ENCODE measurements around the gene ANTKMT.

ANTKMT gene

DNA sequence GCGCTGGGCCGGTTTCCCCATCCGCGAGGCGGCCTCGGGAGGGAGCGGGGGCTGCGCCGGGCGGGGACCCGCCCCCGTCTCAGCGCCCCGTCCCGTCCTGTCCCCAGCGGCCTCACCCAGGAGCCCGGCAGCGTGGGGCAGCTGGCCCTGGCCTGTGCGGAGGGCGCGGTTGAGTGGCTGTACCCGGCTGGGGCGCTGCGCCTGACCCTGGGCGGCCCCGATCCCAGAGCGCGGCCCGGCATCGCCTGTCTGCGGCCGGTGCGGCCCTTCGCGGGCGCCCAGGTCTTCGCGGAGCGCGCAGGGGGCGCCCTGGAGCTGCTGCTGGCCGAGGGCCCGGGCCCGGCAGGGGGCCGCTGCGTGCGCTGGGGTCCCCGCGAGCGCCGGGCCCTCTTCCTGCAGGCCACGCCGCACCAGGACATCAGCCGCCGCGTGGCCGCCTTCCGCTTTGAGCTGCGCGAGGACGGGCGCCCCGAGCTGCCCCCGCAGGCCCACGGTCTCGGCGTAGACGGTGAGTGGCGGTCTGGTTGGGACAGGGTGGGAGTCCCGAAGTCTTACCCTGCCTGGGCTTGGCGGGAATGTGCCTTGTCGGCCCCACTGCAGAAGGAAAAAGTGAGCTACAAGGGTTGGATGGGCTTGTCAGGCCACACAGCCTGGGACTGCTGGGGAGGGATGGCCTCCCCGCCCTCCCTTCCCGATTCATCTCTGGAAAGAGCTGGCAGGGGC is 5.3 kb upstream of the ANTKMT start:
- DNase-seq: no peak

DNA sequence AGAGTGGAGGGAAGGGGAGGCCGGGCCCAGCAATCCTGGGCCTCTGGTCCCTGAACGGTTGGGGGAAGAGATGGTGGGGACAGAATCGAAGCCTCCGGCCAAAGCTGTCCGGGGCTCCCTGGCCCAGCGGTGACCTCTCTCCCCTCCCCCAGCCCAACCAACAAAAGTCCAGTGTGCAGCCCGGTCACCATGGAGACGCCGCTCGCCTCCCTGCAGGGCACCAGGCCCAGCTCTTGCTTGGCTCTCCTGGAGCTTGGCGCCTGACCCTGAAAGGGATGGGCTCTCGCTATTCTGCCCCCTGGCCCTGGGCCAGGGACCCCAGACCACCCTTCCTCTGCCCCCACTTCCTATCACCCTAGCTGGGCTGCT is 4.8 kb upstream of the ANTKMT start:
- no peak for DNase-seq

DNA sequence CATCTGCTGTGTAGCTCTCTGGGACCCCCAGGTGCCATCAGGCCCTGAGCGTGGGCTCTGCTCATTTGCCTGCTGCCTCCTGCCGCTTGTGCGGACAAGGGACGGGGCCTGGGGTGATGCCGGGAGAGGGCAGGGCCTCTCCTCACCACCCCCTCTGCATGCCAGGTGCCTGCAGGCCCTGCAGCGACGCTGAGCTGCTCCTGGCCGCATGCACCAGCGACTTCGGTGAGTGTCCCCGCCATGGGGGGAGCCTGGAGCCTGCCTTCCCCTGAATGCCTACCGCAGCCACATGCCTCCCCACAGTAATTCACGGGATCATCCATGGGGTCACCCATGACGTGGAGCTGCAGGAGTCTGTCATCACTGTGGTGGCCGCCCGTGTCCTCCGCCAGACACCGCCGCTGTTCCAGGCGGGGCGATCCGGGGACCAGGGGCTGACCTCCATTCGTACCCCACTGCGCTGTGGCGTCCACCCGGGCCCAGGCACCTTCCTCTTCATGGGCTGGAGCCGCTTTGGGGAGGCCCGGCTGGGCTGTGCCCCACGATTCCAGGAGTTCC is 4.1 kb upstream of the ANTKMT start:
- no peak for DNase-seq

DNA sequence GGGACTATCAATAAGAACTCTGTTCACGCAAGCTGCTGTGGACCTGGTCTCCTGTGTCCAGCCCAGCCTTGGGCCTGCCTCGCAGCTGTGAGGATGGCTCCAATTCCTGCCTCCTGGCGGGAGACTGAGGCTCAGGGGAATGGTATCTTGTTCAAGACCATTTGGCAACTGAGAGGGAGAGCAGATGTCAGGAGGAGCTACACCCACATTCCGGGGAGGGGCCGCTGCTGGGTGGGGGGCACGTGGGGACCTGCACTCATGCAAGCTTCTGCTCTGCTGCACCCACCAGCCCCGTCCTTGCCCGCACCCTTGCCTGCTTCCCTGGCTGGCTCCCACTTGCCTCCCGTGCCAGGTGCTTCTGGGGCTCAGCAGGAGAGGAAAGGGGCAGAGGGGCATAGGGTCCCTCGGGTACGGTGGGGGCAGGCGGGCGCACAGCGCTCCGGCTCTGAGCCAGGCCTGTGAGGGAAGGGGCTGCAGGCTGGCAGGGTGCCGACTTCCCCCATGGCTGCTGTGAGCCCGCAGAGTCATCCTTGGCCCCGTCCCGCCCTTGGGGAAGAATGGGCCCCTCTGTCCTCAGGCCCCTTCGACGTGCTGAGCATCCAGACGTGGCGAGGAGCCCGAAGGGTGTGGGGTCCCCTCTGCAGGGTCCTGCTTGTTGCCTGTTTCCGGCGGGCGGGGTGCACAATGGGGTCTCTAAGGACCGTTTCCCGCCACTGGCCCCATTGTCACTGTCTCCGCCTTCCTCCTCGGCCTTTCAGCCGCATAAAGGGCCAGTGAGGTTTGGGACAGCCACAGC is 3.3 kb upstream of the ANTKMT start:
- DNase-seq: no peak

DNA sequence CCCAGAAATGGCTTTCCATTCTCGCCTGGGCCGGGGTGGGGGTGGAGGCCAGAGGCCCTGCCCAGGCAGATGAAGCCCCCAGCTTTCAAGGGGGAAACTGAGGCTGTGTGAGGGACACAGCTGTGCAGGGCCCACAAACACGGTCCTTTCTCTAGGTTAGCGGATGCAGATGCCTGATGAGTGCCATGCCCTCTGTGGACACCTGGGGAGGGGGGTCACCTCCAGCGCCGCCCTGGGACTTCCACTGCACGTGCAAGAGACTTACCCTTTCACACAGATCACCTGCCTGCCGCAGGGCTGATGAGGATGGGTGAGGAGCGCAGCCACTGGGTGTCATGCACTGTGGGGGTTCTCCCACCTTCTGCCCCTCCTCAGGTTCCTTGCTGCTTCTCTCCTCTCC is 2.6 kb upstream of the ANTKMT start:
- DNase-seq: no peak

DNA sequence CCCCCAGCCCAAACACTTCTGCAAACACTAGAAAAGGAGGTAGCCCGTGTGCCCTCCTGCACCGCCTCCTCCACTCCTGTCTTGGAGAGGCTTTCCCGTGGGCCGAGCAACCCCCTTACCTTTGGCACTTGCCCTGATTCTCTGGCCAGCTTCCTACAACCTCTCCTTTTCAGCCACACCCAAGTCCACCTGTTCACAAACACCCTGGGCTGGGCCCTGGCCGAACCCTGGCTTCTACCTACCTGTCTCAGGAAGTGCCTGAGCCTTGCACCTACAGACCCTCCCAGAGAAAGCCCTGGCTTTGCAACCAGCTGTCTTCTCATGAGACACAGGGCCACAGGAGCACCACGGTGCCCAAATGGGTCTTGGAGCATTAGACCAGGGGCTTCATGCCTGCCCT is 2.0 kb upstream of the ANTKMT start:
- DNase-seq: no peak

DNA sequence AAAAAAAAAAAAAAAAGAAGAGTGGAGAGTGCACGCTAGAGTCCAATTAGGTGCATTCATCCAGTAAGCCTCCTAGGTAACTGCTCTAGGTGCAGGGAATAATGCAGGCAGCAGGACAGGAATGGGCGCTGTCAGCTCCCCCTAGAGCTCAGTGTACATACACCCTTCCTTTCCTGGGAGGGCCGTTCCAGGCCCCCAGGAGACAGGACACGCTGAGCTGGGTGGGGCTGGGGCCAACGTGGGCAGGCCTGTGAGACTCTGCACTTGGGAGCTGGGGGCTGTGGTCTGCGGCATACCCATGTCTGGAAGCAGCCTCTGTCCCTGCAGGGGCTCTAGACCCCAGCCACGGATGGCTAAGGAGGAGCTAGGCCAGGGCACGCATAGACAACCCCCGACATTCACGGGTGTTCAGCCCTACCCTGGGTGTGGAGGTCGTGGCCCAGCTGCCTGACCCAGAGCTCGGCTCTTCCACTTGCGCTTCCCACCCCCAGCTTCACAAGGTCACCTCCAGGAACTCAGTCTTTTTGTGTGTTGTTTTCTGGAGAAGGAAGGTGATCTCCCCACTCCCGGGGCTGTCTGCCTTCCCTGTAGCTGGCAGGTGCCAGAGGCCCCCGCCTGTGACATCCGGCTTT is 1.0 kb upstream of the ANTKMT start:
- DNase-seq: no peak

DNA sequence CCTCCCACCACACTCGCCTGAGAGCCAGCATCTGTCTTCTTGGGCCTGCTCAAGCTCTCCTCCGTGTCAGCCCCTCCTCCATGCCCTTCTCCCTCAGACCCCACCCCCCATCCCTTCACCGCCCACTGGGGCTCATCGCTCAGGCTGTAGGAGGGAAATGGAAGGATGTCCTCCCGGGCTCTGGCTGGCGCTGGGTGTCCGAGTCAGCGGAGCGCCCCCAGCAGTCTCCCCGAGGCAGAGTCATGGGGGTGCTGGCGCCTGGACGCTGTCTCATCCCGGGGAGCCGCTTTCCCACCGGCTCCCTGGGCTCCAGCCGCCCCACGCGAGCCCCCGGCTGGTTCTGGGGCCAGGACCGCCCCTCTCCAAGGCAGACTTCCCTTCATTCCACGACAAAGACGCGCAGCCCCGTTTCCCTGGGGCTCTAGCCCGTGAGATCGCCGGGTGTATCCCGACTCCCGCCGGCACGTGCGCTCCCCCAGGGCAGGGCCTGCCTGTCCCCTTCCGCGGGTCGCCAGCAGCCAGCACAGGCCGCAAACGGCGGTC is 428 bp upstream of the ANTKMT start:
- no peak for DNase-seq

DNA sequence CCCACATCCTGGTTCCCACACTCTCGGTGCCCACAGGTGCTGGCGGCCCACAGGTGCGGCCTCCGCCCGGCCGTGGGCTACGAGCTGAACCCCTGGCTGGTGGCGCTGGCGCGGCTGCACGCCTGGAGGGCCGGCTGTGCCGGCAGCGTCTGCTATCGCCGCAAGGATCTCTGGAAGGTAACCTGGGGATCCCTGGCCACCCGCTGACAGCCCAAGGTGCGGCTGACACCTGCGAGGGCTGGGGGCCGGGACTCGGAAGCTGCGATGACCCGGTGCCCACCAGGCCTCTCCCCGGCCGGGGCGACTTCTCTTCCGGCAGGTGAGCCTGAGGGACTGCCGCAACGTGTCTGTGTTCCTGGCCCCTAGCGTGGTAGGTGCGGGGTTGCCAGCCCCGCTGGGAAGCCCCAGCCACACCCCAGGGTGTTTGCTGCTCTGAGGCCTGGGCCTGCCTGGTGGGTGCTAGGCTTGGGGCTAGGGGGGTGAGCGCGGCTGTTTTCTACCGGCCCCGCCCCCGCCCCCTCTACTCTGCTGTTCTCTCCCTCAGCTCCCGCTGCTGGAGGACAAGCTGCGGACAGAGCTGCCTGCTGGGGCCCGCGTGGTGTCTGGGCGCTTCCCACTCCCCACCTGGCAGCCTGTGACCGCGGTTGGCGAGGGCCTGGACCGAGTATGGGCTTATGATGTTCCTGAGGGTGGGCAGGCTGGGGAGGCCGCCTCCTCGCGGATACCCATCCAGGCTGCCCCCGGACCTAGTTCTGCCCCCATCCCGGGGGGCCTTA is 1.0 kb downstream of the ANTKMT start:
- DNase-seq: no peak

DNA sequence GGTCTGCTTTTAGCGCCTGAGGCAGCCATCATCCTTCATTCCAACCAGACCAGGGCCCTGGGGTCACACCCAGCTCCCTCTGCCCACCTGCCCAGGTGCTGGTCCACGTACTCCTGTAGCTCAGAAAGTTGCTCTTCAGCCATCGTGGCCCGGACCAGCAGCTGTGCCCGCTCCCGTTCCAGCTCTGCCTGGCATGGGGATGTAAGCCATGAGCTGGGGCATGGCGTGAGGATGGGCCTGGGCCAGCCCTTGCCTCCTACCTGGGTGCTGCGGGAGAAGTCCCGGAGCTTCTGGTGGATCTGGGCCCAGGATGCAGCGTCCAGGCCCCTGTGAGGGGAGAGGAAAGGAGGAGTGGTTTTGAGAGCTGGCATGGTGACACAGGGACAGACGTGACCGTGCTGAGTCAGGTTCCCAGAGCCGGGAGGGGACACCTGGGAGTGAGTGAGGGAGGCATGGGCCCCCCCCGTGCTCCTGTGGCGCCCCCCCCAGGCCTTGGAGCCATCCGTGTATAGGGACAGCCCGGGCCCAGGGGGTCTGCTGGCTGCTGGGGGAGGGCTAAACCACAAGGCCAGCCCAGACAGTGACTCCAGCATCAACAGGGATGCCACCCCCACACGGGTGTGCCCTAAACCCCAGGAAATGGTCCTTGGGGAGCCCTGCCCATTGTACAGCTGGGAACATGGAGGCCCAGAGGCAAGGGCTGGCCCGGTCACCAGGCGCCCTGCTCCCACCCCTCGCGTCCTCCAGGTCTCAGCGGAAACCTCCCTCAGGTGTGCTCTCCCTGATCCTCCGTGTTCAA is 2.1 kb downstream of the ANTKMT start:
- no peak for DNase-seq

DNA sequence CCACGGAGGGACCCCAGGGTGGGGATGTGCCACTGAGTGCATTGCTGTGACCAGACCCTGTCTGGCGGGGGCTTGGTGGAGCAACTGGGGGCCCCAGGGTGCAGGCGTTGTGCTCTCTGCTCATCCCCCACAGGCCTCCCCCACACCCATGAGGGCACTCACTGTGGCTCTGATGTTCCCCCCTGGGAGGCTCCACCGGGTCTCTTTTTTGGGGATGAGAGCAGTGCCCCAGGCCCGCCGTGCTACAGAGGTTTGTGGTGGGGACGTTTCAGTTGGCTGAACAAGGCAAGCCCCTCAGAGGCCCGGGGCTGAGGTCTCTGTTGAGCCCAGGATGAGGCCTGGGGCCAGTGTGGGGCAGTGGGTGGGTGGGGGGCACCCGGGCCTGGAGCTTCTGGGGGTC is 2.7 kb downstream of the ANTKMT start:
- no peak for DNase-seq

DNA sequence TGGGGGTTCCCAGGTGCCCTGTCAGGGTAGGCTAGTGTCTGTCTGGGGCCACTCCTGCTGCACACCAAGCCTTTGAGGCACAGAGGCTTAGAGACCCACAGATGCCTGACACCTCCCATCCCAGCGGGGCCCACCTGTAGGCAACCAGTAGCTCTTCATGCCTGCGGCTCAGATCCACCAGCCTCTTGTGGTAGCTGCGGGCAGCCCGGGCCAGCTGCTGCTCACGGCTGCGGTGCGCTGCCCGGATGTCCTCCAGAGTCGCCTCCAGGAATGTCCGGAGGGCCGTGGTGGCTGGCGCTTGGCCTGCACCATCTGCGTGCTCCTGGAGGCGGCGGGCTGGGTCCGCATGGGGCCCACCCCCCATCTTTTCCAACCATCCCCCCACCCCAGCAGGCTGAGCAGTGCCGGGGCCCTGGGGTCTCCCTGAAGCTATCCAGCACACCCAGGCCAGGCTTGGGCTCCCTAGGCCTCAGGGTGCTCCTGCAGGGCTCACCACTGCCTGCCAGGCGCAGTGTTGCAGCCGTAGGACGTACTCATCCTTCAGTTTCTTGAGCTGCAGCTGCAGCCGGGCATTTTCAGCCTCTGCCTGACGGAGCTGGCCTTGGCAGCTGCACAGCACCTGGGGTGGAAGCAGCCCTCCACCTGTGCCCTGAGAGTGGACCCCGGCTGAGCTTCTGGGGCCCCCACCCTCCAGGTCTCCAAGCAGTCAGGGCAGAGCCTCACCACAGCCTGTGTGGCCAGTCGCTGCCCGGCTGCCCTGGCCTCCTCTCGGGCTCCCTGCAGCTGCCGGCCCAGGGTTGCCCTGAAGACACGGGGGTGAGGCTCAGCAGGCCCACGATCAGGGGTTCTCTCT is 3.5 kb downstream of the ANTKMT start:
- no peak for DNase-seq

DNA sequence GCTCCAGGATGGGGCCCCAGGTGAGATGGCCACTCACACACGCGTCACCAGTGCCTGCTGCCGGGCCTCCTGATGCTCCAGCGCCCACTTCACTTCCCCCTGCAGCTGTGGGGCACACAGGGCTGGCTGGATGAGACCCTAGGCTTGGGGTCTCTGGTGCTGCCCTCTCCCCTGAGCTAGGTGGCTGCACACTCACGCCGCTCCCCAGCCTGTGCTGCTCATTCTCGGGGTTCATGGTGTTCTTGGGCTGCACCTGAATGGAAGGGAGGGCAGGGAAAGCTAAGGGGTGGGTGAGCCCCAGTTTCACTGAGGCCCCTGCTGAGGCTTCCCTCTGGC is 4.1 kb downstream of the ANTKMT start:
- DNase-seq: no peak

DNA sequence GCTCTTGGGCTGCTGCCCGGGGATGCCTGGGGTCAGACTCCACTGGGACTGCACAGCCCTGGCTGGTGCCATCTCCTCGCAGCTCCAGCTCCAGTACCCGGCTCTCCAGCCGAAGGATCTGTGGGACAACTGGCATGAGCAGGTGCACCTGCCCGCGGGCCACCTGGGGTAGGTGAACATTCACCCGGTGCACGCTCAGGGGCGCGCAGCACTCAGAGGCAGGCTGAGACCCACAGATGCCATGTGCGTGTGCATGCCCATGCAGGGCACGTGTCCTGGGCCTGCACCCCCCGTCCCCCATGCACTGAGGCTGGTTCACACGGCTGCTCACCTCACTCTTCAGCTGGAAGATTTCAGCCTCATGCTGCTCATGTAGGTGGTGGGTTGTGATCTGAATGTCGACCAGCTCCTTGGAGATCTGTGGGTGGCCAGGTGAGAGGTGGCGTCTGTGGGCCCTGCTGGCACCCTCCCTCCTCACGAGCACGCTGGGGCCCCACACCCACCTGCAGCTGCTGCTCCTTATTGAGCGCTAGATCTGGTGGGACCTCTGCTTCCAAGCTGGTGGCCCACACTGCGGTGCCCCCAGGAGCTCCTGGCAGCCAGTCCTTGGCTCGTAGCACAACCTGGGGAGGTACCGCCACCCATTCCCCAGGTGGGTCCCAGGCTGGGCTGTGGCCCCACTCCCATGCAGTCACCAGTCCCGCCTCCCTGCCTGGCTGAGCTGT is 4.7 kb downstream of the ANTKMT start:
- DNase-seq: no peak

DNA sequence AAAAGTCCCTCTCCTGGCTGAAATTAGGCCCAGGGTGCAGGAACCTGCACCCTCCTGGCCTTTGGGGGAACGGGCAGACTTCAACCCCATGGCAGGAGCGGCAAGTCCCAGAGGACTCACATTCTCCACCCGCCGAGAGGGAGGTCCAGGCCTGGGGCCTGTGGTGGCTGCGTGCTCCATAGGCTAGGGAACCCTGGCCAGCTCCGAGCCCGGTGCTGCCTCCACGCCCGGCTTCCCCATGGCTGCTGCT is 5.2 kb downstream of the ANTKMT start:
- DNase-seq: no peak

DNA sequence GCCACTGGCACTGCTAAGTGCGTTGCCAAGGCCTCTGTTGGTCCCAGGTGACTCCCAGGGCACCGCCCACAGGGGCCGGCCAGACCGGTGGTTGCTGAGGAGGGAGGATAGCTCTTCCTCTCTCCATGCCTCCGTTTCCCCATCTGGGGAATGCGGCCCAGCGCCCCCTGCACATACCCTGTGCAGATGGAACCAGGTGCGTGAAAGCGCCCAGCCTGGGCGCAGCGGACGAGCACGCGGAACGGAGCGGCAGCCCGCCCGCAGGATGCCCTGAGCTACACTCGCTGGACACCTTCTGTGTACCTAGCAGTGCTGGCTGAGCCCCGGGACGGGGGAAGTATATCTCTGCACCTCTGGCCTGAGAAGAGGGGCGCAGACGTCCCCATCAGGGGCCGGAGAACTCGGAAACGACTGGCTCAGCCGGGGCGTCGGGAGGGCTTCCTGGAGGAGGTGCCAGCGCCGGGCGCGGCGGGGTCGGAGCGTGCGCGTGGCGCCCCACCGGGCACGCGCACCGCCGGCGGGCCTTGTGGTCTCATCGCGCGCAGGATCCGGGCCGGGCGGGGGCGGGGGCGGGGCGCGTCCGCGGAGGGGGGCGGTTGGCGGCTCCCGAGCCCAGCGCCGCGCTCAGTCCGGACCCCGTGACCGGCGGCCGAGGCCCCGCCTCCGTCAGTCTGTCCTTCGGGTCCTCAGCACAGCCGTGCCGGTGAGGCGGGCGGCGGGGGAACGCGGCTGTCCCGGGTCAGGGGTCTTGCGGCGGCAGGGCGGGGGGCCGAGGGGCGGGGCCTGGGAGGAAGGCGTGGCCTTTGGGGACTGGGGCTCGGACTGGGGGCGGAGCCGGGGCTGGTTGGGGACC is 5.7 kb downstream of the ANTKMT start, which contains the start of the genes CCDC78 and HAGHL:
CCDC78 (minus strand) TSS at position 6 of the 853 bp plus-strand sequence. CDS start 76 bp downstream, outside the sequence.
HAGHL (plus strand) TSS at position 669 of the 853 bp plus-strand sequence. CDS start 404 bp downstream, outside the sequence.
- no peak for DNase-seq

DNA sequence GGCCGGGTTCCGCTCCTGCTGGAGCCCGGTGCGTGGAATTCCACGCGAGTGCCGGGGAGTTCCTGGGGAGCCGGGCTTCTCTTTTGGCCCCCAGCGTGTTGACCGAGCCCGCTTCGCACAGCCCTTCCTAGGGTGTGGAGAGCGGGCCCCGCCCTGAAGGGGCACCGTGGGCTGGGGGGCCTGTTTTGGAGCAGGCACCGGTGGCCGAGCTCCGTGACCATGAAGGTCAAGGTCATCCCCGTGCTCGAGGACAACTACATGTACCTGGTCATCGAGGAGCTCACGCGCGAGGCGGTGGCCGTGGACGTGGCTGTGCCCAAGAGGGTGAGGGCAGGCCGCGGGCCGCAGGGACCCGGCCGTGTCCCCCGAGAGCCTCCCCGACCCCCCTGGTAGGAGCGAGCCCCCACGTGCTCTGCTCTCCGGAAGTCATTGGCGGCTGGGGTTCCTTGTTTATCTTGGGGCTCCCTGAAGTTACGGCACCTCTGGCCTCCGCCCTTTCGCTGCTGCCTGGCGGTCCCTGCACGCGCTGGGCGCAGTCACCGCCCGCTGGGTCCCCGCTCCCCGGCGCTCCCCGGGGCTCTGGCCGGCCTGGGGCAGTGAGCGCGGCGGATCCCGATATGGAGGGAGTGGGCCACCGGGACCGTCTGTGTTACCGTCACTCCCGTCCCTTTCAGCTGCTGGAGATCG is 6.5 kb downstream of the ANTKMT start:
- no peak for DNase-seq

DNA sequence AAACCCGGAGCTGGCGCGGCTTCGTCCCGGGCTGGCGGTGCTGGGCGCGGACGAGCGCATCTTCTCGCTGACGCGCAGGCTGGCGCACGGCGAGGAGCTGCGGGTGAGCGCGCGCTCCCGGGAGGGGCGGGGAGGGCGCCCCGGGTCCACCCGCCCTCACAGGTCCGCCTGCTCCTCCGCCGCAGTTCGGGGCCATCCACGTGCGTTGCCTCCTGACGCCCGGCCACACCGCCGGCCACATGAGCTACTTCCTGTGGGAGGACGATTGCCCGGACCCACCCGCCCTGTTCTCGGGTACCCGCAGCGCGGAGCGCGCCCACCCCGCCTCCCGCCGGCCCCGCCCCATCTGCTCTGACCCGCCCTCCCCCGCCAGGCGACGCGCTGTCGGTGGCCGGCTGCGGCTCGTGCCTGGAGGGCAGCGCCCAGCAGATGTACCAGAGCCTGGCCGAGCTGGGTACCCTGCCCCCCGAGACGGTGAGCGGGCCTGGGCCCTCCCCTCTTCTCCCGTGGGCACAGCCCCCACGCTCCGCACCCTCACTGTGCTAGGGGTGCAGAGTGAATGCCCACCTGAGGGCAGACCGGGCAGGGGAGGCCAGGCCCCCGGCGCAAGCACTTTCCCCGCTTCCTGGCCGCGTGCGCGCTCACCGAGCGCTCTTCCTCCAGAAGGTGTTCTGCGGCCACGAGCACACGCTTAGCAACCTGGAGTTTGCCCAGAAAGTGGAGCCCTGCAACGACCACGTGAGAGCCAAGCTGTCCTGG is 7.4 kb downstream of the ANTKMT start:
- no peak for DNase-seq

Measured in KG1 (cell line).